GM13976 (cell line): ENCODE measurements around the gene DNAH14.
"Not testable (repeated sequence)": the region's sequence is repeated elsewhere in the genome, so short reads cannot be mapped to it uniquely, and the experiment has no call there.

ENCODE experiments used
- DNase-seq: peaks from one replicate; pipeline ENCODE4 v3.0.0; 2012; ENCODE audit warnings: low spot score
- CTCF ChIP-seq: IDR thresholded peaks from 2 replicates; pipeline ENCODE4 v1.5.1; 2012; ENCODE audit warnings: borderline replicate concordance, mild to moderate bottlenecking; ENCODE audit not compliant: insufficient read depth; ENCODE audit errors: extremely low read depth, missing control alignments, control extremely low read depth
- in situ Hi-C: fragments of 300-500 bp; cut with MboI; formaldehyde crosslinking; loops from one replicate; pipeline ENCODE4 v1.12.0; 2022; ENCODE audit warnings: low sequenced_read_pairs, mixed read lengths, inconsistent platforms; ENCODE audit not compliant: unreplicated experiment

DNAH14 gene

GRCh38 chr1:225374996-225375395 lies 445.5 kb downstream of the DNAH14 start:
- TF ChIP-seq CTCF, result no peak
- DNase-seq, result no peak
- in situ Hi-C loops, result no loop called here

- no peak for TF ChIP-seq CTCF
- in situ Hi-C loops, result no loop called here
- no peak for DNase-seq
Observed at GRCh38 chr1:225378880-225379279, 449.4 kb downstream of the DNAH14 start.

GRCh38 chr1:225380691-225381090 lies 451.2 kb downstream of the DNAH14 start:
- TF ChIP-seq CTCF, result no peak
- in situ Hi-C loops, result no loop called here
- no peak for DNase-seq

- DNase-seq, in situ Hi-C loops: not testable (repeated sequence)
Observed at GRCh38 chr1:225386860-225387259, 457.4 kb downstream of the DNAH14 start.

GRCh38 chr1:225388372-225388771 lies 458.9 kb downstream of the DNAH14 start:
- in situ Hi-C loops, result no loop called here
- no peak for DNase-seq
- no peak for TF ChIP-seq CTCF

- DNase-seq, result no peak
- no peak for TF ChIP-seq CTCF
- in situ Hi-C loops, result no loop called here
Observed at GRCh38 chr1:225389843-225390242, 460.4 kb downstream of the DNAH14 start.

- TF ChIP-seq CTCF, result no peak
- DNase-seq, result no peak
- in situ Hi-C loops, result no loop called here
Observed at GRCh38 chr1:225396357-225396756, 466.9 kb downstream of the DNAH14 start.

GRCh38 chr1:225400968-225401367 lies 471.5 kb downstream of the DNAH14 start:
- no peak for TF ChIP-seq CTCF
- DNase-seq, result no peak
- in situ Hi-C loops, result no loop called here
